ENCODE measurements around the gene ZNF106.

Gene ZNF106

GRCh38 chr15:42471002-42471401, 19.9 kb downstream of the ZNF106 start:
- DNase-seq: no peak

GRCh38 chr15:42465520-42466259, 25.3 kb downstream of the ZNF106 start:
- DNase-seq: no peak

GRCh38 chr15:42461261-42461660, 29.7 kb downstream of the ZNF106 start:
- DNase-seq: no peak

- no peak for DNase-seq
These were observed 33.2 kb downstream of the ZNF106 start for GRCh38 chr15:42457445-42458442.

GRCh38 chr15:42456971-42457370, 34.0 kb downstream of the ZNF106 start:
- DNase-seq: no peak

GRCh38 chr15:42456531-42456930, 34.4 kb downstream of the ZNF106 start:
- DNase-seq: no peak

GRCh38 chr15:42453826-42454225, 37.1 kb downstream of the ZNF106 start:
- no peak for DNase-seq

- DNase-seq: no peak
These were observed 40.5 kb downstream of the ZNF106 start for GRCh38 chr15:42450425-42450790.

- DNase-seq: no peak
These were observed 41.0 kb downstream of the ZNF106 start for GRCh38 chr15:42449770-42450424.

GRCh38 chr15:42448281-42448680, 42.7 kb downstream of the ZNF106 start:
- DNase-seq: no peak

- no peak for DNase-seq
These were observed 43.3 kb downstream of the ZNF106 start for GRCh38 chr15:42447599-42447998.

GRCh38 chr15:42445551-42445950, 45.4 kb downstream of the ZNF106 start:
- DNase-seq: no peak

- no peak for DNase-seq
These were observed 46.4 kb downstream of the ZNF106 start for GRCh38 chr15:42444415-42445063.

- no peak for DNase-seq
These were observed 63.3 kb downstream of the ZNF106 start for GRCh38 chr15:42427429-42428223.

GRCh38 chr15:42421376-42421775, 69.6 kb downstream of the ZNF106 start:
- DNase-seq: no peak

- no peak for DNase-seq
These were observed 71.6 kb downstream of the ZNF106 start for GRCh38 chr15:42419369-42419768.

GRCh38 chr15:42413920-42414319, 77.0 kb downstream of the ZNF106 start:
- no peak for DNase-seq

GRCh38 chr15:42411884-42412283, 79.1 kb downstream of the ZNF106 start:
- DNase-seq: no peak

- DNase-seq: no peak
These were observed 81.9 kb downstream of the ZNF106 start for GRCh38 chr15:42409011-42409410.

- no peak for DNase-seq
These were observed 82.8 kb downstream of the ZNF106 start for GRCh38 chr15:42408178-42408577.

GRCh38 chr15:42405863-42406482, 85.0 kb downstream of the ZNF106 start:
- DNase-seq: no peak
